HepG2 (cell line): Measurements from ENCODE around the gene TTLL11. TPM values are rescaled to one million over a fixed set of nuclear protein-coding genes. Genes with fewer than 3 reads are reported as not detected.

Experiments used
- ATAD3A ChIP-seq: sonication (generic); formaldehyde crosslinking; IDR thresholded peaks from 2 replicates; pipeline ENCODE4 v1.4.0; 2020; ENCODE audit warnings: missing genetic modification reagents
- CBX1 ChIP-seq: IDR thresholded peaks from one replicate; pipeline ENCODE4 v1.6.1; 2016; ENCODE audit warnings: antibody characterized with exemption, low read depth
- CHD2 ChIP-seq: IDR thresholded peaks from 2 replicates; pipeline ENCODE4 v1.6.1; 2011; ENCODE audit warnings: low read depth, low read length, improper control_type of control experiment
- ELF3 ChIP-seq: IDR thresholded peaks from 2 replicates; pipeline ENCODE4 v1.6.1; 2016; ENCODE audit warnings: missing genetic modification reagents, missing compliant biosample characterization
- KDM3A ChIP-seq: IDR thresholded peaks from 2 replicates; pipeline ENCODE4 v1.6.1; 2018; ENCODE audit warnings: low read depth, missing compliant biosample characterization
- KLF12 ChIP-seq: sonication (generic); formaldehyde crosslinking; IDR thresholded peaks from 2 replicates; pipeline ENCODE4 v1.4.0; 2020; ENCODE audit warnings: missing genetic modification reagents, borderline replicate concordance
- MAF1 ChIP-seq: sonication (generic); formaldehyde crosslinking; IDR thresholded peaks from 2 replicates; pipeline ENCODE4 v1.5.0; 2020; ENCODE audit warnings: missing genetic modification reagents, borderline replicate concordance
- MTF2 ChIP-seq: sonication (generic); formaldehyde crosslinking; IDR thresholded peaks from 2 replicates; pipeline ENCODE4 v1.5.0; 2020; ENCODE audit warnings: missing genetic modification reagents, borderline replicate concordance
- NCOA1 ChIP-seq: sonication (generic); formaldehyde crosslinking; IDR thresholded peaks from 2 replicates; pipeline ENCODE4 v1.9.0; 2021; ENCODE audit warnings: missing genetic modification reagents
- NFIC ChIP-seq: IDR thresholded peaks from 2 replicates; pipeline ENCODE4 v1.6.1; 2012; ENCODE audit warnings: mild to moderate bottlenecking, low read length, inconsistent platforms
- NFYC ChIP-seq: IDR thresholded peaks from 2 replicates; pipeline ENCODE4 v1.6.1; 2016; ENCODE audit warnings: missing genetic modification reagents, missing compliant biosample characterization
- PLRG1 ChIP-seq: fragments of 450-650 bp; conservative IDR thresholded peaks from 2 replicates; pipeline ENCODE4 v1.6.1; 2016
- POLR2AphosphoS5 ChIP-seq: IDR thresholded peaks from 2 replicates; pipeline ENCODE4 v1.6.1; 2012; ENCODE audit warnings: low read depth, low read length
- RARA ChIP-seq: IDR thresholded peaks from 2 replicates; pipeline ENCODE4 v1.6.1; 2016; ENCODE audit warnings: missing genetic modification reagents, missing compliant biosample characterization
- THAP11 ChIP-seq: IDR thresholded peaks from 2 replicates; pipeline ENCODE4 v1.6.1; 2016; ENCODE audit warnings: missing biosample characterization, missing genetic modification reagents
- ZFP41 ChIP-seq: sonication (generic); formaldehyde crosslinking; IDR thresholded peaks from 2 replicates; pipeline ENCODE4 v1.4.0; 2020; ENCODE audit warnings: mild to moderate bottlenecking, missing genetic modification reagents, borderline replicate concordance
- ZNF20 ChIP-seq: sonication (generic); formaldehyde crosslinking; IDR thresholded peaks from 2 replicates; pipeline ENCODE4 v1.4.0; 2020; ENCODE audit warnings: mild to moderate bottlenecking, moderate library complexity, missing genetic modification reagents
- ZNF24 ChIP-seq: fragments of 450-650 bp; IDR thresholded peaks from 2 replicates; pipeline ENCODE4 v1.6.1; 2017; ENCODE audit warnings: antibody characterized with exemption, mild to moderate bottlenecking
- ZNF513 ChIP-seq: sonication (generic); formaldehyde crosslinking; conservative IDR thresholded peaks from 2 replicates; pipeline ENCODE4 v1.5.0; 2020; ENCODE audit warnings: missing genetic modification reagents
- ZNF550 ChIP-seq: sonication (generic); formaldehyde crosslinking; IDR thresholded peaks from 2 replicates; pipeline ENCODE4 v1.4.0; 2020; ENCODE audit warnings: mild to moderate bottlenecking, missing genetic modification reagents, borderline replicate concordance
- ZNF773 ChIP-seq: sonication (generic); formaldehyde crosslinking; IDR thresholded peaks from 2 replicates; pipeline ENCODE4 v1.4.0; 2020; ENCODE audit warnings: missing genetic modification reagents, borderline replicate concordance
- ZNF784 ChIP-seq: sonication (generic); formaldehyde crosslinking; IDR thresholded peaks from 2 replicates; pipeline ENCODE4 v1.5.1; 2020; ENCODE audit warnings: missing genetic modification reagents, mild to moderate bottlenecking, borderline replicate concordance
- polyA plus RNA-seq, 8 experiments: library from polyadenylated mRNA; depleted of rRNA in 3 of 8; stranded (reverse) in 7 of 8; unstranded in 1 of 8; fragments of >200 nt; fragmentation: Illumina TruSeq in 4 of 8; extraction: Trizol in 4 of 8; gene quantifications; 2 replicates each; pipeline versions ENCODE4 v1.2.1 to v1.2.3, GENCODE V29; 2011 to 2016; ENCODE audit warnings: low read depth in 4 of 8, missing spikeins in 1 of 8, mixed read lengths in 1 of 8; ENCODE audit not compliant: insufficient read depth in 1 of 8
- total RNA-seq, 5 experiments: library from RNA; depleted of rRNA; stranded (reverse); fragments of >200 nt; fragmentation: Illumina TruSeq; extraction: Trizol; gene quantifications; 2 replicates each; pipeline ENCODE4 v1.2.3, GENCODE V29; 2016; ENCODE audit warnings: low read depth in 1 of 5
- TF ChIP-seq, protein P1 (sequence below): sonication (generic); formaldehyde crosslinking; IDR thresholded peaks from 2 replicates; pipeline ENCODE4 v1.9.0; 2022; ENCODE audit warnings: missing genetic modification reagents, mild to moderate bottlenecking, borderline replicate concordance
- TF ChIP-seq, protein P2 (sequence below): sonication (generic); formaldehyde crosslinking; IDR thresholded peaks from 2 replicates; pipeline ENCODE4 v1.5.0; 2020; ENCODE audit warnings: mild to moderate bottlenecking, missing genetic modification reagents
- TF ChIP-seq, protein P3 (sequence below): sonication (generic); formaldehyde crosslinking; IDR thresholded peaks from 2 replicates; pipeline ENCODE4 v1.4.0; 2020; ENCODE audit warnings: missing genetic modification reagents, low read depth, mild to moderate bottlenecking, borderline replicate concordance

The TTLL11 gene
- total and polyA plus RNA-seq, 2 of the 13 experiments (the other 11 are each of a cell fraction or from before 2014, with no cell fraction given): 4.5 to 5.2 TPM

DNA sequence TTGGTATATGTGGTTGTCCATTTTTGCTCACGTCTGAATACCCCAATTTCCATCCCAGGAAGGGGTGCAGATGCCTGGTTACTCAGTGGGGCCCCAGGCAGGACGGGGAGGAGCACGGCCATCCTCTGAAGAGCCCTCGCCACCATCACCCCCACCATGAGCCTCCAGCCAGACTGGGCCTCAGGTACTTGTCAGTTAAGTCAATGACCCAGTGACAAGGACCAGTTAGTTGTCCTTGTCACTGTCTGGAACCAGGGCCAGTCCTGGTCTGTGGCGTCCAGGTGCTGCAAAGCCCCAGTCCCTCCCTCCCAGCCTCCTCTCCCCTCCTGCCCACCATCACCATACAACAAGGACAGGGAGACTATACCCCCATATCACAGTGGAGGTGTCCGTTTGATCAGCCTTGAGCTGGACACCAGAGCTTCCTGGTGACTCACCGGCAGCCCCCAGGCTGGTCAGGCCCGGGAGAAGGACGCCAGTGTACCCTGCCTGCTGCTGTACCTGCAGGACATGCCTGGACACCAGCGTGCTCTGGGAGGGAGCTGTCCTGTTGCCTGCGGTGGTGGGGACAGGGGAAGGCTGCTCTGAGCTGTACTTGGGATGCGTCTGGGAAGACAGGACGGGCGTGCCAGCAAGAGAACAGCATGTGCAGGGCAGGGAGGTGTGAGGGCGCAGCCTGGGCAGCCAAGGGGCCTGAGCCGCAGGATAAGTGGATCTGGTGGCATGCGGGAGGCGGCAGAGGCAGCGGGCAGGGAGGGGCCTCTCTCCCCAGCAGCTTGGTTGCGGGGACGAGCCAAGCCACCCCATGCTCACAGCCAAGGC, 32.6 kb upstream of the TTLL11 start (continued):
- TF ChIP-seq, protein P1, sequence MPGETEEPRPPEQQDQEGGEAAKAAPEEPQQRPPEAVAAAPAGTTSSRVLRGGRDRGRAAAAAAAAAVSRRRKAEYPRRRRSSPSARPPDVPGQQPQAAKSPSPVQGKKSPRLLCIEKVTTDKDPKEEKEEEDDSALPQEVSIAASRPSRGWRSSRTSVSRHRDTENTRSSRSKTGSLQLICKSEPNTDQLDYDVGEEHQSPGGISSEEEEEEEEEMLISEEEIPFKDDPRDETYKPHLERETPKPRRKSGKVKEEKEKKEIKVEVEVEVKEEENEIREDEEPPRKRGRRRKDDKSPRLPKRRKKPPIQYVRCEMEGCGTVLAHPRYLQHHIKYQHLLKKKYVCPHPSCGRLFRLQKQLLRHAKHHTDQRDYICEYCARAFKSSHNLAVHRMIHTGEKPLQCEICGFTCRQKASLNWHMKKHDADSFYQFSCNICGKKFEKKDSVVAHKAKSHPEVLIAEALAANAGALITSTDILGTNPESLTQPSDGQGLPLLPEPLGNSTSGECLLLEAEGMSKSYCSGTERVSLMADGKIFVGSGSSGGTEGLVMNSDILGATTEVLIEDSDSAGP (CRISPR knock-in tag): peak; percentile 44; the same call in 1 of the 2 replicates
- TF ChIP-seq POLR2AphosphoS5: no peak
- TF ChIP-seq MTF2 (CRISPR knock-in tag): no peak
- peak; percentile 74 for TF ChIP-seq ELF3 (CRISPR knock-in tag)
- TF ChIP-seq, protein P2, sequence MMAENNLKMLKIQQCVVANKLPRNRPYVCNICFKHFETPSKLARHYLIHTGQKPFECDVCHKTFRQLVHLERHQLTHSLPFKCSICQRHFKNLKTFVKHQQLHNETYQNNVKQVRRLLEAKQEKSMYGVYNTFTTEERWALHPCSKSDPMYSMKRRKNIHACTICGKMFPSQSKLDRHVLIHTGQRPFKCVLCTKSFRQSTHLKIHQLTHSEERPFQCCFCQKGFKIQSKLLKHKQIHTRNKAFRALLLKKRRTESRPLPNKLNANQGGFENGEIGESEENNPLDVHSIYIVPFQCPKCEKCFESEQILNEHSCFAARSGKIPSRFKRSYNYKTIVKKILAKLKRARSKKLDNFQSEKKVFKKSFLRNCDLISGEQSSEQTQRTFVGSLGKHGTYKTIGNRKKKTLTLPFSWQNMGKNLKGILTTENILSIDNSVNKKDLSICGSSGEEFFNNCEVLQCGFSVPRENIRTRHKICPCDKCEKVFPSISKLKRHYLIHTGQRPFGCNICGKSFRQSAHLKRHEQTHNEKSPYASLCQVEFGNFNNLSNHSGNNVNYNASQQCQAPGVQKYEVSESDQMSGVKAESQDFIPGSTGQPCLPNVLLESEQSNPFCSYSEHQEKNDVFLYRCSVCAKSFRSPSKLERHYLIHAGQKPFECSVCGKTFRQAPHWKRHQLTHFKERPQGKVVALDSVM (CRISPR knock-in tag): no peak
- TF ChIP-seq ZNF550: no peak
- TF ChIP-seq ZNF20: no peak
- TF ChIP-seq ATAD3A (CRISPR knock-in tag): no peak
- TF ChIP-seq NFYC (CRISPR knock-in tag): no peak
- TF ChIP-seq THAP11: no peak
- no peak for TF ChIP-seq ZNF773 (CRISPR knock-in tag)
- no peak for TF ChIP-seq KLF12 (CRISPR knock-in tag)
- TF ChIP-seq ZNF513 (CRISPR knock-in tag): no peak
- no peak for TF ChIP-seq ZNF784 (CRISPR knock-in tag)
- no peak for TF ChIP-seq CHD2
- no peak for TF ChIP-seq RARA
- no peak for TF ChIP-seq PLRG1
- TF ChIP-seq NFIC: no peak
- TF ChIP-seq MAF1 (CRISPR knock-in tag): no peak
- no peak for TF ChIP-seq ZFP41 (CRISPR knock-in tag)
- TF ChIP-seq, protein P3, sequence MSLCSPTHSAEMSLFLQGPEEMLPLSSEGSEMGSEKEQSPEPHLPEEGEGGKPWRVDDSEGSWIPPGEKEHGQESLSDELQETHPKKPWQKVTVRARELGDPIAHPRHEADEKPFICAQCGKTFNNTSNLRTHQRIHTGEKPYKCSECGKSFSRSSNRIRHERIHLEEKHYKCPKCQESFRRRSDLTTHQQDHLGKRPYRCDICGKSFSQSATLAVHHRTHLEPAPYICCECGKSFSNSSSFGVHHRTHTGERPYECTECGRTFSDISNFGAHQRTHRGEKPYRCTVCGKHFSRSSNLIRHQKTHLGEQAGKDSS (CRISPR knock-in tag): no peak; the same call in 1 of the 2 replicates
- no peak for TF ChIP-seq KDM3A
- no peak for TF ChIP-seq ZNF24
- no peak for TF ChIP-seq NCOA1 (CRISPR knock-in tag)
- no peak for TF ChIP-seq CBX1
